Astrocyte (in vitro differentiated cells and primary cell): Measurements from ENCODE around the gene MYADML2. TPM values are rescaled to one million over a fixed set of nuclear protein-coding genes. Genes with fewer than 3 reads are reported as not detected.

Experiments used
- DNase-seq: peaks from one replicate; pipeline ENCODE4 v3.0.0-alpha.2; 2010; ENCODE audit warnings: low read depth
- FAIRE-seq: peaks from 2 replicates; lab custom pipeline; 2011; peaks lifted over from hg19 to GRCh38; lab: Jason Lieb, UNC
- H2AFZ ChIP-seq: 2 replicates; pipeline ENCODE4 v1.6.0; 2012; ENCODE audit warnings: low read depth, low read length, inconsistent platforms
- H3K27ac ChIP-seq: 2 replicates; pipeline ENCODE4 v1.5.1; 2011; ENCODE audit warnings: low read depth, low read length, inconsistent platforms
- H3K27me3 ChIP-seq: 2 replicates; pipeline ENCODE4 v1.6.0; 2011; ENCODE audit warnings: low read length, inconsistent platforms; ENCODE audit not compliant: insufficient read depth
- H3K36me3 ChIP-seq: 2 replicates; pipeline ENCODE4 v1.5.1; 2011; ENCODE audit warnings: low read length, inconsistent platforms; ENCODE audit not compliant: insufficient read depth
- H3K4me1 ChIP-seq: 2 replicates; pipeline ENCODE4 v1.5.1; 2011; ENCODE audit warnings: low read length, inconsistent platforms; ENCODE audit not compliant: insufficient read depth
- H3K4me2 ChIP-seq: 2 replicates; pipeline ENCODE4 v1.6.0; 2012; ENCODE audit warnings: low read length, inconsistent platforms
- H3K4me3 ChIP-seq: 2 replicates; pipeline ENCODE4 v1.5.1; 2011; ENCODE audit warnings: low read depth, mild to moderate bottlenecking, low read length, inconsistent platforms; ENCODE audit not compliant: insufficient read depth
- H3K79me2 ChIP-seq: 2 replicates; pipeline ENCODE4 v1.6.0; 2012; ENCODE audit warnings: mild to moderate bottlenecking, low read length, inconsistent platforms; ENCODE audit not compliant: insufficient read depth
- H3K9ac ChIP-seq: 2 replicates; pipeline ENCODE4 v1.6.0; 2012; ENCODE audit warnings: mild to moderate bottlenecking, low read length, inconsistent platforms
- H3K9me3 ChIP-seq: 2 replicates; pipeline ENCODE4 v1.5.1; 2012; ENCODE audit warnings: low read depth, mild to moderate bottlenecking, low read length, inconsistent platforms; ENCODE audit not compliant: insufficient read depth
- H4K20me1 ChIP-seq: 2 replicates; pipeline ENCODE4 v1.6.0; 2012; ENCODE audit warnings: low read length, inconsistent platforms; ENCODE audit not compliant: insufficient read depth
- H3K27ac Mint-ChIP-seq: one replicate; pipeline ENCODE4 v1.8.0; 2021; ENCODE audit warnings: mild to moderate bottlenecking, mixed read lengths; ENCODE audit not compliant: unreplicated experiment
- H3K27me3 Mint-ChIP-seq: one replicate; pipeline ENCODE4 v1.8.0; 2021; ENCODE audit warnings: low read depth, mixed read lengths; ENCODE audit not compliant: unreplicated experiment
- H3K36me3 Mint-ChIP-seq: one replicate; pipeline ENCODE4 v1.8.0; 2021; ENCODE audit warnings: low read depth, mixed read lengths; ENCODE audit not compliant: unreplicated experiment
- H3K4me1 Mint-ChIP-seq: one replicate; pipeline ENCODE4 v1.8.0; 2021; ENCODE audit warnings: low read depth, mixed read lengths; ENCODE audit not compliant: unreplicated experiment
- H3K4me3 Mint-ChIP-seq: one replicate; pipeline ENCODE4 v1.8.0; 2021; ENCODE audit warnings: mild to moderate bottlenecking, moderate library complexity, mixed read lengths; ENCODE audit not compliant: unreplicated experiment
- H3K9me3 Mint-ChIP-seq: one replicate; pipeline ENCODE4 v1.8.0; 2021; ENCODE audit warnings: mild to moderate bottlenecking, mixed read lengths; ENCODE audit not compliant: unreplicated experiment
- CTCF ChIP-seq: IDR thresholded peaks from 2 replicates; pipeline ENCODE4 v1.5.1; 2011; ENCODE audit warnings: low read depth, mild to moderate bottlenecking, inconsistent platforms, low read length, moderate library complexity; ENCODE audit not compliant: insufficient read depth
- EZH2 ChIP-seq: IDR thresholded peaks from 2 replicates; pipeline ENCODE4 v1.6.1; 2012; ENCODE audit warnings: mild to moderate bottlenecking, low read length, inconsistent platforms; ENCODE audit not compliant: insufficient read depth
- total RNA-seq: library from RNA; stranded (reverse); gene quantifications from 2 replicates; pipeline ENCODE4 v1.2.1, GENCODE V29; 2021

The MYADML2 gene
- total RNA-seq, 1 donor from 2014 or later = not detected

- peaks cover 13% of the 10 kb centered on the region for H3K4me1 Mint-ChIP-seq
- peaks cover 22% of the 10 kb centered on the region for H3K36me3 Mint-ChIP-seq
- H3K27me3 Mint-ChIP-seq = no peaks in the 10 kb centered on the region
- Histone ChIP-seq H3K79me2 (peaks cover 51% of the 10 kb centered on the region), H3K9ac (no peak overlapping the region), H3K36me3 (peaks cover 6% of the 10 kb centered on the region), H2AFZ (no peak overlapping the region), H3K27ac (no peak overlapping the region), H3K9me3 (no peaks in the 10 kb centered on the region), H4K20me1 (peaks cover 78% of the 10 kb centered on the region), H3K4me2 (no peak overlapping the region), H3K4me3 (no peak overlapping the region), H3K27me3 (no peaks in the 10 kb centered on the region), H3K4me1 (peaks cover 13% of the 10 kb centered on the region)
- FAIRE-seq = no peak
- no peak for DNase-seq
- no peak overlapping the region for H3K4me3 Mint-ChIP-seq
- peaks cover 1% of the 10 kb centered on the region for H3K9me3 Mint-ChIP-seq
- TF ChIP-seq EZH2 = no peak
- no peak overlapping the region for H3K27ac Mint-ChIP-seq
These were observed 31.7 kb downstream of the MYADML2 start for GRCh38 chr17:81915331-81915730.

GRCh38 chr17:81914103-81914850, 32.8 kb downstream of the MYADML2 start:
- Histone ChIP-seq H4K20me1 (peaks cover 78% of the 10 kb centered on the region), H3K36me3 (peaks cover 6% of the 10 kb centered on the region), H3K79me2 (peaks cover 44% of the 10 kb centered on the region), H3K4me2 (no peak overlapping the region), H3K4me3 (no peak overlapping the region), H2AFZ (no peak overlapping the region), H3K4me1 (peaks cover 18% of the 10 kb centered on the region), H3K27ac (no peak overlapping the region), H3K9me3 (no peaks in the 10 kb centered on the region), H3K9ac (no peak overlapping the region), H3K27me3 (no peaks in the 10 kb centered on the region)
- peaks cover 13% of the 10 kb centered on the region for H3K4me1 Mint-ChIP-seq
- peaks cover 16% of the 10 kb centered on the region for H3K36me3 Mint-ChIP-seq
- H3K27ac Mint-ChIP-seq = no peak overlapping the region
- peaks cover 1% of the 10 kb centered on the region for H3K9me3 Mint-ChIP-seq
- H3K4me3 Mint-ChIP-seq = no peak overlapping the region
- no peaks in the 10 kb centered on the region for H3K27me3 Mint-ChIP-seq
- no peak for TF ChIP-seq CTCF
- TF ChIP-seq EZH2 = no peak
- DNase-seq = no peak
- no peak for FAIRE-seq

GRCh38 chr17:81913394-81914102, 33.5 kb downstream of the MYADML2 start:
- Histone ChIP-seq H3K4me3 (no peak overlapping the region), H3K9ac (no peak overlapping the region), H3K36me3 (peaks cover 6% of the 10 kb centered on the region), H3K4me1 (peaks cover 18% of the 10 kb centered on the region), H3K27me3 (no peaks in the 10 kb centered on the region), H3K79me2 (peaks cover 37% of the 10 kb centered on the region), H3K9me3 (no peaks in the 10 kb centered on the region), H4K20me1 (peaks cover 74% of the 10 kb centered on the region), H3K27ac (no peak overlapping the region), H2AFZ (no peak overlapping the region), H3K4me2 (no peak overlapping the region)
- FAIRE-seq (no peak), DNase-seq (no peak)
- Mint-ChIP-seq H3K9me3 (peaks cover 1% of the 10 kb centered on the region), H3K27ac (peak overlapping the region; percentile 72), H3K27me3 (no peaks in the 10 kb centered on the region), H3K4me1 (peaks cover 9% of the 10 kb centered on the region), H3K4me3 (peak overlapping the region; percentile 70), H3K36me3 (peaks cover 12% of the 10 kb centered on the region)
- TF ChIP-seq EZH2 (no peak), CTCF (no peak)
